Mesenchymal stem cell (in vitro differentiated cells and primary cell): ENCODE measurements around the gene TRPV4.

ENCODE experiments used
- DNase-seq: peaks from one replicate; pipeline ENCODE4 v3.0.0-alpha.2; 2013
- H2AFZ ChIP-seq: one replicate; pipeline ENCODE4 v1.6.1; 2013; ENCODE audit warnings: low read depth, mild to moderate bottlenecking, control low read depth, inconsistent platforms, low read length, moderate library complexity
- H2AK5ac ChIP-seq: 2 replicates; pipeline ENCODE4 v1.6.1; 2013; ENCODE audit warnings: low read length, moderate library complexity, mild to moderate bottlenecking, inconsistent platforms; ENCODE audit not compliant: severe bottlenecking
- H2BK120ac ChIP-seq: one replicate; pipeline ENCODE4 v1.6.1; 2013; ENCODE audit warnings: low read depth, mild to moderate bottlenecking, inconsistent platforms, low read length, moderate library complexity
- H2BK12ac ChIP-seq, 2 experiments: one replicate each; pipeline ENCODE4 v1.6.1; 2013; ENCODE audit warnings: inconsistent platforms in 2 of 2, low read length in 2 of 2, mild to moderate bottlenecking in 2 of 2, moderate library complexity in 2 of 2, control low read depth in 1 of 2
- H2BK15ac ChIP-seq: one replicate; pipeline ENCODE4 v1.6.1; 2013; ENCODE audit warnings: mild to moderate bottlenecking, low read depth, inconsistent platforms; ENCODE audit not compliant: poor library complexity, severe bottlenecking
- H2BK5ac ChIP-seq: 2 replicates; pipeline ENCODE4 v1.6.1; 2013; ENCODE audit warnings: low read depth, mild to moderate bottlenecking, low read length, control low read depth, inconsistent platforms; ENCODE audit not compliant: poor library complexity, severe bottlenecking
- H3K14ac ChIP-seq, 2 experiments: one replicate each; pipeline ENCODE4 v1.6.1; 2013; ENCODE audit warnings: inconsistent platforms in 2 of 2, low read length in 2 of 2, control low read depth in 1 of 2, mild to moderate bottlenecking in 1 of 2, moderate library complexity in 1 of 2
- H3K18ac ChIP-seq, 2 experiments: one replicate each; pipeline ENCODE4 v1.6.1; 2013; ENCODE audit warnings: inconsistent platforms in 2 of 2, low read length in 2 of 2, control low read depth in 1 of 2, low read depth in 1 of 2, mild to moderate bottlenecking in 1 of 2
- H3K23ac ChIP-seq, 2 experiments: one replicate each; pipeline ENCODE4 v1.6.1; 2013; ENCODE audit warnings: inconsistent platforms in 2 of 2, low read length in 2 of 2, mild to moderate bottlenecking in 2 of 2, moderate library complexity in 2 of 2, control low read depth in 1 of 2
- H3K27ac ChIP-seq: 2 replicates; pipeline ENCODE4 v1.5.1; 2013; ENCODE audit warnings: mild to moderate bottlenecking, moderate library complexity, low read length, control low read depth, inconsistent platforms; ENCODE audit not compliant: poor library complexity, severe bottlenecking
- H3K27me3 ChIP-seq, 2 experiments: 2 replicates each; pipeline versions ENCODE4 v1.6.1 to v1.7.0; 2013; ENCODE audit warnings: low read length in 2 of 2, mild to moderate bottlenecking in 2 of 2, moderate library complexity in 2 of 2, control low read depth in 1 of 2, inconsistent platforms in 1 of 2; ENCODE audit not compliant: control insufficient read depth in 1 of 2, insufficient read depth in 1 of 2
- H3K36me3 ChIP-seq, 2 experiments: 2 replicates each; pipeline versions ENCODE4 v1.6.1 to v1.7.0; 2013; ENCODE audit warnings: low read length in 2 of 2, control low read depth in 1 of 2, inconsistent platforms in 1 of 2, low read depth in 1 of 2, mild to moderate bottlenecking in 1 of 2; ENCODE audit not compliant: insufficient read depth in 2 of 2, control insufficient read depth in 1 of 2
- H3K4ac ChIP-seq, 2 experiments: one replicate each; pipeline ENCODE4 v1.6.1; 2013; ENCODE audit warnings: inconsistent platforms in 2 of 2, low read length in 2 of 2, mild to moderate bottlenecking in 2 of 2, moderate library complexity in 2 of 2, control low read depth in 1 of 2, low read depth in 1 of 2
- H3K4me1 ChIP-seq: 2 replicates; pipeline ENCODE4 v1.6.1; 2013; ENCODE audit warnings: low read depth, low read length, control low read depth; ENCODE audit not compliant: control insufficient read depth, insufficient read depth
- H3K4me2 ChIP-seq: 2 replicates; pipeline ENCODE4 v1.6.1; 2013; ENCODE audit warnings: low read length, mild to moderate bottlenecking, inconsistent platforms; ENCODE audit not compliant: poor library complexity, severe bottlenecking
- H3K4me3 ChIP-seq, 2 experiments: 2 replicates each; pipeline versions ENCODE4 v1.5.1 to v1.7.0; 2013; ENCODE audit warnings: low read length in 2 of 2, mild to moderate bottlenecking in 2 of 2, control low read depth in 1 of 2, low read depth in 1 of 2; ENCODE audit not compliant: insufficient read depth in 1 of 2
- H3K79me1 ChIP-seq: replicated peaks from 2 replicates; pipeline ENCODE4 v1.6.1; 2013; ENCODE audit warnings: mild to moderate bottlenecking, control low read depth, low read length, inconsistent platforms; ENCODE audit not compliant: poor library complexity, severe bottlenecking
- H3K9ac ChIP-seq: 2 replicates; pipeline ENCODE4 v1.7.0; 2013; ENCODE audit warnings: mild to moderate bottlenecking, low read length, moderate library complexity
- H3K9me3 ChIP-seq: 2 replicates; pipeline ENCODE4 v1.7.0; 2013; ENCODE audit warnings: mild to moderate bottlenecking, low read length; ENCODE audit not compliant: control insufficient read depth
- H4K8ac ChIP-seq: one replicate; pipeline ENCODE4 v1.6.1; 2013; ENCODE audit warnings: inconsistent platforms, mild to moderate bottlenecking, low read length, moderate library complexity
- H4K91ac ChIP-seq: one replicate; pipeline ENCODE4 v1.6.1; 2013; ENCODE audit warnings: mild to moderate bottlenecking, low read length, inconsistent platforms
- WGBS: methylation state at CpG from one replicate; pipeline ENCODE4 v1.1.7; 2013; ENCODE audit warnings: mixed read lengths; 5-methylcytosine and 5-hydroxymethylcytosine counted together

Gene TRPV4

GRCh38 chr12:109811624-109811995 is 21.6 kb downstream of the TRPV4 start:
- Histone ChIP-seq H2BK120ac (no peak overlapping the region), H3K79me1 (no peaks in the 10 kb centered on the region), H3K4me2 (no peak overlapping the region), H3K4me1 (no peaks in the 10 kb centered on the region), H2BK12ac (no peak overlapping the region), H2BK5ac (no peak overlapping the region), H3K4ac (no peak overlapping the region), H3K23ac (no peak overlapping the region), H3K9me3 (peaks cover 8% of the 10 kb centered on the region), H3K14ac (no peak overlapping the region), H3K36me3 (peaks cover 7 to 9% of the 10 kb centered on the region in 2 experiments), H3K18ac (no peak overlapping the region), H3K27ac (no peak overlapping the region), H4K91ac (no peak overlapping the region), H4K8ac (no peak overlapping the region), H3K27me3 (peaks cover 0 to 5% of the 10 kb centered on the region in 2 experiments), H2AFZ (no peak overlapping the region), H2BK15ac (no peak overlapping the region), H3K4me3 (no peak overlapping the region), H2AK5ac (no peak overlapping the region), H3K9ac (no peak overlapping the region)
- WGBS = 79% methylated on average over 5 of the region's 5 CpGs
- DNase-seq = no peak

- WGBS = 94% methylated on average over 10 of the region's 10 CpGs
- Histone ChIP-seq H3K9ac (no peak overlapping the region), H2AK5ac (no peak overlapping the region), H3K4me1 (no peaks in the 10 kb centered on the region), H3K9me3 (peaks cover 8% of the 10 kb centered on the region), H3K27ac (no peak overlapping the region), H2BK5ac (no peak overlapping the region), H4K91ac (no peak overlapping the region), H3K4me3 (no peak overlapping the region), H2BK120ac (no peak overlapping the region), H2BK12ac (no peak overlapping the region), H3K36me3 (peaks cover 7 to 9% of the 10 kb centered on the region in 2 experiments), H3K4me2 (no peak overlapping the region), H3K4ac (no peak overlapping the region), H2AFZ (no peak overlapping the region), H4K8ac (no peak overlapping the region), H3K23ac (no peak overlapping the region), H3K18ac (no peak overlapping the region), H2BK15ac (peak overlapping the region; percentile 77), H3K79me1 (no peaks in the 10 kb centered on the region), H3K14ac (no peak overlapping the region), H3K27me3 (peaks cover 0 to 5% of the 10 kb centered on the region in 2 experiments)
- DNase-seq = no peak
These were observed 22.1 kb downstream of the TRPV4 start for GRCh38 chr12:109810954-109811623.

- Histone ChIP-seq H3K4ac (no peak overlapping the region), H3K14ac (no peak overlapping the region), H3K36me3 (peaks cover 0 to 7% of the 10 kb centered on the region in 2 experiments), H2AK5ac (no peak overlapping the region), H3K9me3 (peaks cover 7% of the 10 kb centered on the region), H3K4me2 (no peak overlapping the region), H3K27ac (no peak overlapping the region), H3K27me3 (no peaks in the 10 kb centered on the region), H2BK5ac (no peak overlapping the region), H2BK12ac (no peak overlapping the region), H2BK15ac (no peak overlapping the region), H4K8ac (no peak overlapping the region), H2BK120ac (no peak overlapping the region), H3K4me1 (no peaks in the 10 kb centered on the region), H3K79me1 (no peaks in the 10 kb centered on the region), H3K18ac (no peak overlapping the region), H4K91ac (no peak overlapping the region), H2AFZ (no peak overlapping the region), H3K9ac (no peak overlapping the region), H3K23ac (no peak overlapping the region), H3K4me3 (no peak overlapping the region)
- DNase-seq = no peak
- 75% methylated on average over 4 of the region's 4 CpGs for WGBS
These were observed 24.1 kb downstream of the TRPV4 start for GRCh38 chr12:109808876-109809646.

- Histone ChIP-seq H3K27ac (no peak overlapping the region), H3K18ac (no peak overlapping the region), H3K4me3 (no peak overlapping the region), H3K9ac (no peak overlapping the region), H4K8ac (no peak overlapping the region), H3K36me3 (no peaks in the 10 kb centered on the region), H3K4ac (no peak overlapping the region), H4K91ac (no peak overlapping the region), H2BK120ac (no peak overlapping the region), H3K4me2 (no peak overlapping the region), H2BK15ac (no peak overlapping the region), H3K4me1 (no peaks in the 10 kb centered on the region), H2AK5ac (no peak overlapping the region), H2BK12ac (no peak overlapping the region), H3K9me3 (no peaks in the 10 kb centered on the region), H3K27me3 (no peaks in the 10 kb centered on the region), H2BK5ac (no peak overlapping the region), H3K23ac (no peak overlapping the region), H2AFZ (no peak overlapping the region), H3K79me1 (no peaks in the 10 kb centered on the region), H3K14ac (no peak overlapping the region)
- no peak for DNase-seq
- 92% methylated on average over 9 of the region's 12 CpGs for WGBS
These were observed 25.1 kb downstream of the TRPV4 start for GRCh38 chr12:109807954-109808643.
